LNCAP (cell line): ENCODE measurements around the gene TGFBR3L.

Experiments used
- TF ChIP-seq, protein P1 (sequence below): fragments of 450-650 bp; IDR thresholded peaks from 2 replicates; pipeline ENCODE4 v1.5.1; 2017; ENCODE audit warnings: mild to moderate bottlenecking

TGFBR3L gene

GRCh38 chr19:7947939-7948338 lies 33.3 kb downstream of the TGFBR3L start:
- TF ChIP-seq, protein P1, sequence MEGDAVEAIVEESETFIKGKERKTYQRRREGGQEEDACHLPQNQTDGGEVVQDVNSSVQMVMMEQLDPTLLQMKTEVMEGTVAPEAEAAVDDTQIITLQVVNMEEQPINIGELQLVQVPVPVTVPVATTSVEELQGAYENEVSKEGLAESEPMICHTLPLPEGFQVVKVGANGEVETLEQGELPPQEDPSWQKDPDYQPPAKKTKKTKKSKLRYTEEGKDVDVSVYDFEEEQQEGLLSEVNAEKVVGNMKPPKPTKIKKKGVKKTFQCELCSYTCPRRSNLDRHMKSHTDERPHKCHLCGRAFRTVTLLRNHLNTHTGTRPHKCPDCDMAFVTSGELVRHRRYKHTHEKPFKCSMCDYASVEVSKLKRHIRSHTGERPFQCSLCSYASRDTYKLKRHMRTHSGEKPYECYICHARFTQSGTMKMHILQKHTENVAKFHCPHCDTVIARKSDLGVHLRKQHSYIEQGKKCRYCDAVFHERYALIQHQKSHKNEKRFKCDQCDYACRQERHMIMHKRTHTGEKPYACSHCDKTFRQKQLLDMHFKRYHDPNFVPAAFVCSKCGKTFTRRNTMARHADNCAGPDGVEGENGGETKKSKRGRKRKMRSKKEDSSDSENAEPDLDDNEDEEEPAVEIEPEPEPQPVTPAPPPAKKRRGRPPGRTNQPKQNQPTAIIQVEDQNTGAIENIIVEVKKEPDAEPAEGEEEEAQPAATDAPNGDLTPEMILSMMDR, result no peak

DNA sequence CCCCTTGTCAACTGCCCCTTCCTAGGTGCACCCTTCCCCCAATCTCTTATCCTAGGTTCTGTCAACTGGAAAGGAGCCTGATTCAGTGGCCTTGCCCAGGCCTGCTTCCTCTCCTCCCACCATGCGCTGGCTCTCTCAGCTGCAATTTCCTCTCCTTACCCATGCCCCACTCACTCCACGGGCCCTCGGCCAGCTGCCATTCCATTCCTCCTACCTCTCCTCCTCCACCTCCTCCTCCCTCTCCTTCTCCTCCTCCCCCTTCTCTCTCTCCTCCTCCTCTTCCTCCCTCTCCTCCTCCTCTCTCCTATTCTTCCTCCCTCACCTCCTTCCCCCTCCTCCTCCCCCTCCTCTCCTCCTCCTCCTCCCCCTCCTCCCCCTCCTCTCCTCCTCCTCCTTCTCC lies 38.4 kb downstream of the TGFBR3L start:
- TF ChIP-seq, protein P1, result no peak

DNA sequence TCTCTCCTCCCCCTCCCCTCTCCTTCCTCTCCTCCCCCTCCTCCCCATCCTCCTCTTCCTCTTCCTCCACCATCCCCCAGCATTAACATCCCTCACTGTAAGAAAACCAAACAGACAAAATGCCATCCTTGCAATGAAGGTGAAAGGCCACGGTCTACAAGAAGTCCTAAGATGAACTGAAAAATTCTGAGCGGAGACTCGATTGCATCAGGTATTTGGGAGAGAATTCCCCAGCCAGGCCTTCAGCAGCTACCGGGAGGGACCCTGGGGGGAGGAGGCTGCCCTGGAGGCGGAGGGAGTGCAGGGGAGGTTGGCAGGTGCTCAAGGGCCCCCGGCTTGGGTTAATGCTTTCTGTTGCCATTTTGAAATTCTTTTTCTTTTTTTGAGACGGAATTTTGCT lies 38.9 kb downstream of the TGFBR3L start:
- TF ChIP-seq, protein P1, result no peak

- TF ChIP-seq, protein P1, result no peak
Observed at GRCh38 chr19:7955696-7956095, 41.1 kb downstream of the TGFBR3L start.

DNA sequence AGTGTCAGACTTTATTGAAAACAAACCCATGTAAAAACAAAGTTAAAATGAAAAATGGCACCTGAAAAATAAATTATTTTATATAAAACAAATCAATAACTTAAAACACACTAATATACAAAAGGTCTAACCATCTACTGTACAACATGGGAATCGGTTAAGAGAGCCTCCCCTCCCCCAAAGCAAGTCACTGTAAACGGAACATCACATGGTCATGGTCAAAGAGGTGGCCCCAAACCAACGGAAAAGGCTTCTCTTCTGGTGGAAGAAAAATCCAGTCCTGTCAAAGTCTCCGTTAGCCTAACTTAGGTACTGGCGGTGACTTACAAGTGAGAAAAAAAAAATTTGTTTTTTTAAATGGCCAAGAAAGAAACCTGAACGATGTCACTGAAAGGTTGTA lies 44.6 kb downstream of the TGFBR3L start:
- TF ChIP-seq, protein P1, result no peak

DNA sequence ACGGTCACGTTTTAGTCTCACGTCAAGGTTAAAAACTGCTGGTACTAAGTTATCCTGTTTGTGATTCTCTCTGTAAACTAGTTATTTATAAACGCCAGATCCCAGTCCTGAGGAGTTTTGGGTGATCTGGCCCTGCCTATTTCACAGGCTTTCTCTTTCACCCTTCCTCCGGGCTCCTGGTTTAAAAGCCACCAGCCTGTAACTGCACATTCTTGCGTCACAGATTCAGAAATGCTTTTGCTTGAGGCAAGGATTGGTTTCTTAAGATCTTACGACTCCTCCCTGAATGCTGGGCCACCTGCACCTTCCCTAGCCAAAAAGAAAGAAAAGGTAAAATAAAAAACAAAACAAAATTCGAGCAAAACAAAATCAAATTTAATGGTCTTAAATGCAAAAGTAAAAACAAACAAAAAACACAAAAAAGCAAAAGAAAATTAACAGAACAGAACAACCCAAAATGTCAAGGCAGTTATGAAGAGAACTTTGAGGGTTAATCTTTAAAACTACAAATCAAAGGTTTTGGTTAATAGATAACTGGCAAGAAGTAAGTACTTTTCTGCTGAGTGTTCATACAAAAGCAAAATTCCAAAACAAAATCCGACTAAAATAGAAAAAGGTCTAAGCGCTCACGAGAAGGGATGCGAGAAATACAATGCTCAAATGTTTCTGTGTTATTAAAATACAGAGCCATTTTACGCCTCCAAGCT lies 47.4 kb downstream of the TGFBR3L start:
- TF ChIP-seq, protein P1, result no peak

GRCh38 chr19:7962644-7963268 lies 48.1 kb downstream of the TGFBR3L start:
- TF ChIP-seq, protein P1, result no peak
